SK-N-SH treated with all-trans-retinoic acid at 6 μM for 48 hours (cell line): ENCODE data around the gene RBM17.

ENCODE experiments used
- TSHZ2 ChIP-seq: fragments of 250-450 bp; sonication (Bioruptor Pico); IDR thresholded peaks from 2 replicates; pipeline ENCODE4 v1.5.0; 2020; ENCODE audit warnings: mild to moderate bottlenecking, moderate library complexity
- ZNF8 ChIP-seq: fragments of 450-650 bp; formaldehyde crosslinking; IDR thresholded peaks from 2 replicates; pipeline ENCODE4 v1.5.0; 2020; ENCODE audit warnings: mild to moderate bottlenecking, moderate library complexity

- TF ChIP-seq ZNF8 (CRISPR knock-in tag) (no peak), TSHZ2 (no peak)
Observed at GRCh38 chr10:6048281-6049030, 40.4 kb upstream of the RBM17 start.
